Stimulated activated CD4-positive, alpha-beta T cell treated with anti-CD3 and anti-CD28 coated beads, Interleukin-2, amount 100 ng/mL, for 24 hours (primary cell): ENCODE measurements around the gene ZNF443.
"Not testable (repeated sequence)": the region's sequence is repeated elsewhere in the genome, so short reads cannot be mapped to it uniquely, and the experiment has no call there.

ENCODE experiments used
- DNase-seq, 2 donors: peaks; one replicate each; pipeline ENCODE4 v3.0.0-alpha.2; 2020

ZNF443 gene

DNA sequence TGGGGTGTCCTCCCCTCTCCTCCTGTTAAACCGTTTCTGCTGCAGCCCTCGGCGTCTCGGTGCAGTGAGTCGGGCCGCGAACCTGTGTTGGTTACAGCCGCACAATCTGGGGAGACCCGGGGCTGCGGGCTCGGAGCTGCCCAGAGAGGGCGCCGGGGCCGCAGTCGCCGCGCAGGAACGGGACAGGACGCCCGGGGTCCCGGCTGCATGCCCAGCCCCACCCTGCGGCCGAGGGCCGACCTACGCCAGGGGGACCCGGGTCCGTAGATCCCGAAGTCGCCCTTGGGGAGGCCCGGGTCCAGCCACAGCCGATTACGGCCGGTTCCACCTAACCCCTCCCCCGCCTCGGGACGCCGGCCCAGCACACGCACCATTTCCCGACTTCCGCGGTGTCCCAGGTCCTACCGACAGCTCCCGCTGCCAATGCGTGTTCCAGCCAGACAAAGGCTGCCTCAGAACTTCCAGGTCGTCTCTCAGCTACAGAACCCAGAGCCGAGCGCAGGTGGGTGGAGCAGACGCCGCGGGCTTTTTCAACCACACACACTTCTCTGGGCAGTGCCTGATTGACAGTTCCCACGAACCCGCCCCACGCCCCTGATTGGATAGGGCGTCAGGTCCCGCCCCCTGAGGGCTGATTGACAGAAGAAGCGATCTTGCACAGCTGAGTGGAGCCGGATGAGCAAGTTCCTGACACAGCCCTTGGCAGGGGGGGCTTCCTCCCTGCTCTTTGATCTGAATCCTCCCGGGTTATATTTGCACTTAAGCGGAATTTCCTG, at the start of gene ZNF443:
Gene ZNF443, minus strand, starts transcription at position 481 of the 776 bp plus-strand sequence. Its CDS starts 107 bp downstream, at position 374.
- DNase-seq = peak; percentile 99

DNA sequence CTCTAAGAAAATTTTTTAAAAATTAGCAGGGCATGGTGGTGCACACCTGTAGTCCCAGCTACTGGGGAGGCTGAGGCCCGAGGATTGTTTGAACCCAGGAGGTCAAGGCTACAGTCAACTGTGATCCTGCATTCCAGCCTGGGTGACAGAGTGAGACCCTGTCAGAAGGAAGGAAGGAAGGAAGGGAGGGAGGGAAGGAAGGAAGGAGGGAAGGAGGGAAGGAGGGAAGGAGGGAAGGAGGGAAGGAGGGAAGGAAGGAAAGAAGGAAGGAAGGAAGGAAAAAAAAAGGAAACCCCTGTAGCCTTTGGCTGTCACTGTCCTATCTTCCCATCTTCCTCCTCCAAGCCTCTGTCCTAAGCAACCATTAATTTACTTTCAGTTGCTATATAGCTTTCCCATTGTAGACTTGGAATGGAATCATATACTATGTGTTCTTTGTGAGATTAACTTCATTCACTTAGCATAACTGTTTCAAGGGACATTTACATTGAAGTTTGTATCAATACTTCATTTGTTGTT, 45.5 kb upstream of the ZNF443 start:
- not testable (repeated sequence) for DNase-seq

- no peak for DNase-seq
These were observed 44.8 kb upstream of the ZNF443 start for GRCh38 chr19:12485571-12485970.

GRCh38 chr19:12485052-12485416, 44.2 kb upstream of the ZNF443 start:
- no peak for DNase-seq

GRCh38 chr19:12484371-12485051, 43.7 kb upstream of the ZNF443 start, which contains the start of gene ZNF709:
Gene ZNF709 (minus strand): TSS chr19:12484816. CDS start chr19:12484657, 159 bp downstream.
- peak; percentile 91 to 93 for DNase-seq

DNA sequence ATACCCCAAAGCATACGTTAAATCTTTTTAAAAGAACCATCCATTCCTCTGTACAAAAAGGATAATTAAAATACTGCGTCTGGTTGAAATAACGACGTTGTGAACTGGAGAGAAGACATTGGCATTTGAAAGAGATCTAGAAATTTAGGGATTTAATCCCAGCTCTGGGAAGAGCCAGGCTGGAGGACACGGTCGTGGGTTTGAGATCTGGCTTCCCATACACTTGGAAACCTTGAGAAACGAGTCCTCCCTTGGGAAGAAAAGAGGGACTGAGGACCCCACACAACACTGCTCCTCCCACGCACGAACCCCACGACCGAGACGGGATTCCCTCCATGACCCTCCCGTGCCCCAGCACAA, 43.2 kb upstream of the ZNF443 start:
- DNase-seq = no peak

DNA sequence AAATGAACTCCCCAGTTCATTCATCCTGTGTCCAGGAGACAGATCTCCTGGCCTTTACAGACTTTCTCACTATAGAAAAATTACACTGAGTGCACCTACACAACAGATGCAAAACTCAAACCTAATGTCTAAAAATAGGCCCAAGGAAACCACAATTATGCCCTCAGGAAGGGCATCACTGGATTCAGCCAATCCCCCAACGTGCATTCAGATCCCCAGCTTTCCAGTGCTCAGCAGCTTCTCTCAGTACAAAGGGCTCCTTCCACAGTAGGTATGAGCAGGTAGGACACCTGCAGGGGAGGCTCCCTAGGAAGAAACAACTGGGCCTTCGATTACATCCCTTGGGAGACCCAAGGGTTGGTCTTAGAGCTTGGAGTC, 41.7 kb upstream of the ZNF443 start:
- no peak for DNase-seq

DNA sequence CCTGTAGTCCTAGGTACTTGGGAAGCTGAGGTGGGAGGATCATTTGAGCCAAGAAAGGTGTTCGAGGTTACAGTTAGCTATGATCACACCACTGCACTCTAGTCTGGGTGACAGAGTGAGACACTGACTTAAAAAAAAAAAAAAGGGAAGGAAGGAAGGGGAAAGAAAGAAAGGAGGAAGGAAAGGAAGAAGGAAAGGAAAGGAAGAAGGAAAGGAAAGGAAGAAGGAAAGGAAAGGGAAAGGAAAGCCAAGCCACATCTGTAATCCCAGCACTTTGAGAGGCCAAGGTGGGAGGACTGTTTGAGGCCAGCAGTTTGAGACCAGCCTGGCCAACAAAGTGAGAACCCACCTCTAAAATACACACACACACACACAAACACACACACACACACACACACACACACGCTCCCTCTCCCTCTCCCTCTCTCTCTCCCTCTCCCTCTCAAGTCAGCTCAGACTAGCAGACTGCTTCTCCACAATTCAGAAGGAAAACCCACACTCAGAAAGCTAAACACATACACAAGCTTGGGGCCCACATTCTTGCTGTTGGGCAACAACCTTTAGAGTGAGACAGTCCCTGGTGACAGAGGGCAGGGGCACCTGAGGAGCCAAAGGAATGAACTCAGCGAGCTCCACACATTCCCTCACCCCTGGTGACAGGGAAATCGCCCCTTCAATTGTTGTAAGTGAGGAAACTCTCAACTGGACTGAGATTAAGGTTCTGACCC, 41.1 kb upstream of the ZNF443 start:
- DNase-seq = no peak

GRCh38 chr19:12478234-12478941, 37.6 kb upstream of the ZNF443 start:
- no peak for DNase-seq

GRCh38 chr19:12467651-12468050, 26.8 kb upstream of the ZNF443 start:
- not testable (repeated sequence) for DNase-seq

DNA sequence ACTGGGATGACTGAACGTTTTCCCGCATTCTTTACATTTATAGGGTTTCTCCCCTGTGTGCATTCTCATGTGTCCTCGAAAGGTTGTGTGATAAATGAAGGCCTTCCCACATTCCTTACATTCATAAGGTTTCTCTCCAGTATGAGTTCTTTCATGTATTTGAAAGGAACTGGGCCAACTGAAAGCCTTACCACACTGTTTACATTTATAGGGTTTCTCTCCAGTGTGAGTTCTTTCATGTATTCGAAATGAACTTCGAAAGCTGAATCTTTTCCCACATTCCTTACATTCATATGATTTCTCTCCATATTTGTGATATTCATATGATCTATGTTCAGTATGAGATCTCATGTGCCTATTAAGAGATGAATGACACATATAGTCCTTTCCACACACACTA, 24.4 kb upstream of the ZNF443 start:
- DNase-seq = no peak

DNA sequence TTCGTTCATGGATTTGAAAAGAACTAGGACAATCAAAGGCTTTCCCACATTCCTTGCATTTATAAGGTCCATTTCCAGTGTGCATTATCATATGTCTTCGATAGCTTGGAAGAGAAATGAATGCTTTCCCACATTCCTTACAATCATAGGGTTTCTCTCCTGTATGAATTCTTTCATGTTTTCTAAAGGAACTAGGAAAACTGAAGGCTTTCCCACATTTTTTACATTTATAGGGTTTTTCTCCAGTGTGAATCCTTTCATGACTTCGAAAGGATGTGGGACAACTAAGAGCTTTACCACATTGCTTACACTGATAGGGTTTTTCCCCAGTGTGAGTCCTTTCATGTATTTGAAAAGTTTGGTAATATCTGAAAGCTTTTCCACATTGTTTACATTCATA, 23.9 kb upstream of the ZNF443 start:
- no peak for DNase-seq

DNA sequence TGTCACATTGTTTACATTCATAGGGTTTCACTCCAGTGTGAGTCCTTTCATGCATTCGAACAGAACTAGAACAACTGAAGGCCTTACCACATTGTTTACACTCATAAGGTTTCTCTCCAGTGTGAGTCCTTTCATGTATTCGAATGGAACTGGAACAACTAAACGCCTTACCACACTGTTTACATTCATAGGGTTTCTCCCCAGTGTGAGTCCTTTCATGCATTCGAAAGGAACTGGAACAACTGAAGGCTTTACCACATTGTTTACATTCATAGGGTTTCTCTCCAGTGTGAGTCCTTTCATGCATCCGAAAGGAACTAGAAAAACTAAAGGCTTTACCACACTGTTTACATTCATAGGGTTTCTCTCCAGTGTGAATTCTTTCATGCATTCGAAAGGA, 23.3 kb upstream of the ZNF443 start:
- DNase-seq = not testable (repeated sequence)

GRCh38 chr19:12453495-12453894, 12.7 kb upstream of the ZNF443 start:
- DNase-seq = no peak

- no peak for DNase-seq
These were observed 10.0 kb upstream of the ZNF443 start for GRCh38 chr19:12450844-12451243.

- no peak for DNase-seq
These were observed 8.0 kb upstream of the ZNF443 start for GRCh38 chr19:12448808-12449207.

- DNase-seq = peak; percentile 59 to 63
These were observed 908 bp downstream of the ZNF443 start for GRCh38 chr19:12439686-12440540.

- DNase-seq = not testable (repeated sequence)
These were observed 10.0 kb downstream of the ZNF443 start for GRCh38 chr19:12430726-12431299.

GRCh38 chr19:12425888-12426274, 14.9 kb downstream of the ZNF443 start:
- no peak for DNase-seq

DNA sequence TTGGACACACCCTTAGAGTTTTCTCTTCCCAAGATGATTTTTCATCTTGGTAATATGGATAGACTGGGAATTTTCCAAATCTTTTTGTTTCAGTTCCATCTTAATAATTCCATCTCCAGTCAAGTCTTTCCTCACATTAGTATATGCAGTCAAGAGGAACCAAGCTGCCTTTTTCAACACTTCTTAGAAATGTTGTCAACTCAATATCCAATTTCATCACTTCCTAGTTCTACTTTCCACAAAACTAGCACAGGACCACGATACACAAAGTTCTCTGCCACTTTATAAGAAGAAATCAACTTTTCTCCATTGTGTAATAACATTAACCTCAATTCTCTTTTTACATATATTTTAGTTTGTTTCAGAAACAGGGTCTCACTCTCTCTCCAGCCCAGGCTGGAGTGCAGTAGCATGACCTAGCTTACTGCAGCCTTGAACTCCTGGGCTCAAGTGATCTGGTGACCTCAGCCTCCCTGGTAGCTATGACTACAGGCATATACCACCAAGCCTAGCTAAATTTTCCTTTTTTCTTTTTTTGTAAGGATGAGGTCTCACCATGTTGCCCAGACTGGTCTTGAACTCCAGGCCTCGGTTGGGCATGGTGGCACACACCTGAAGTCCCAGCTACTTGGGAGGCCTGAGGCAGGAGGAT, 15.5 kb downstream of the ZNF443 start:
- no peak for DNase-seq

GRCh38 chr19:12417273-12417672, 23.5 kb downstream of the ZNF443 start:
- not testable (repeated sequence) for DNase-seq
